Kidney (tissue), 14 donors: ENCODE results near the gene SGPL1. TPM values are rescaled to one million over a fixed set of nuclear protein-coding genes. Genes with fewer than 3 reads are reported as not detected.

Experiments used
- DNase-seq, 5 donors: peaks; one replicate each; pipeline ENCODE4 v3.0.0-alpha.2; 2013 to 2020
- FAIRE-seq: peaks from 2 replicates; lab custom pipeline; 2012; peaks lifted over from hg19 to GRCh38; lab: Jason Lieb, UNC
- H3K27ac ChIP-seq, 2 donors: one replicate each; pipeline ENCODE4 v1.7.0; 2013; ENCODE audit warnings: low read depth in 2 of 2, low read length in 2 of 2, inconsistent platforms in 1 of 2
- H3K27me3 ChIP-seq: one replicate; pipeline ENCODE4 v1.7.1; 2013; ENCODE audit warnings: low read length, inconsistent platforms; ENCODE audit not compliant: control insufficient read depth, insufficient read depth
- H3K36me3 ChIP-seq, 3 donors: one replicate each; pipeline versions ENCODE4 v1.7.0 to v1.7.1; 2013; ENCODE audit warnings: low read length in 3 of 3, control low read depth in 1 of 3, inconsistent platforms in 1 of 3; ENCODE audit not compliant: insufficient read depth in 3 of 3, control insufficient read depth in 2 of 3
- H3K4me1 ChIP-seq, 3 donors: one replicate each; pipeline versions ENCODE4 v1.7.0 to v1.7.1; 2013; ENCODE audit warnings: low read length in 3 of 3, inconsistent platforms in 1 of 3, low read depth in 1 of 3; ENCODE audit not compliant: control insufficient read depth in 2 of 3, insufficient read depth in 2 of 3
- H3K4me3 ChIP-seq, 3 donors: one replicate each; pipeline versions ENCODE4 v1.7.0 to v1.8.1; 2013; ENCODE audit warnings: low read length in 3 of 3, control low read depth in 1 of 3, inconsistent platforms in 1 of 3
- H3K9ac ChIP-seq, 3 donors: one replicate each; pipeline versions ENCODE4 v1.7.0 to v1.7.1; 2013; ENCODE audit warnings: low read length in 3 of 3, control low read depth in 1 of 3, inconsistent platforms in 1 of 3
- H3K9me3 ChIP-seq, 3 donors: one replicate each; pipeline versions ENCODE4 v1.7.0 to v1.7.1; 2013; ENCODE audit warnings: low read length in 3 of 3, control low read depth in 1 of 3, inconsistent platforms in 1 of 3; ENCODE audit not compliant: control insufficient read depth in 2 of 3, insufficient read depth in 1 of 3
- intact Hi-C: fragments of 100-400 bp; cut with DNase I; formaldehyde crosslinking; loops from one replicate; pipeline ENCODE4 v1.11.1; 2022
- polyA plus RNA-seq: library from polyadenylated mRNA; stranded (reverse); fragments of 350-450 nt; fragmentation: Illumina TruSeq; extraction: RNeasy Lipid Tissue Mini Kit (QIAGEN cat#74804); gene quantifications from one replicate; pipeline ENCODE4 v1.2.3, GENCODE V29; 2014; ENCODE audit warnings: low read depth, low replicate concordance; ENCODE audit not compliant: insufficient read depth
- total RNA-seq: library from RNA; stranded (reverse); fragmentation: NEBNext Ultra II Directional; extraction: Animal tissue kit (Norgen Biotek cat#: 25700); gene quantifications from one replicate; pipeline ENCODE4 v1.2.1, GENCODE V29; 2021
- TF ChIP-seq, protein P1 (sequence below): IDR thresholded peaks from 3 replicates; pipeline ENCODE4 v1.5.1; 2012; ENCODE audit warnings: mild to moderate bottlenecking, moderate library complexity, borderline replicate concordance; ENCODE audit not compliant: insufficient read depth; ENCODE audit errors: extremely low read depth
- donor health status: control.
- donor health status: control.
- donor health status: control.
- donor health status: control.
- donor health status: control.
- donor health status: DM: yes; HTN: yes; CAD: no.
- donor health status: Normal renal cell carcinoma (clear cell type).

The SGPL1 gene
- total and polyA plus RNA-seq, 2 donors from 2014 or later: 13.5 to 105 TPM

DNA sequence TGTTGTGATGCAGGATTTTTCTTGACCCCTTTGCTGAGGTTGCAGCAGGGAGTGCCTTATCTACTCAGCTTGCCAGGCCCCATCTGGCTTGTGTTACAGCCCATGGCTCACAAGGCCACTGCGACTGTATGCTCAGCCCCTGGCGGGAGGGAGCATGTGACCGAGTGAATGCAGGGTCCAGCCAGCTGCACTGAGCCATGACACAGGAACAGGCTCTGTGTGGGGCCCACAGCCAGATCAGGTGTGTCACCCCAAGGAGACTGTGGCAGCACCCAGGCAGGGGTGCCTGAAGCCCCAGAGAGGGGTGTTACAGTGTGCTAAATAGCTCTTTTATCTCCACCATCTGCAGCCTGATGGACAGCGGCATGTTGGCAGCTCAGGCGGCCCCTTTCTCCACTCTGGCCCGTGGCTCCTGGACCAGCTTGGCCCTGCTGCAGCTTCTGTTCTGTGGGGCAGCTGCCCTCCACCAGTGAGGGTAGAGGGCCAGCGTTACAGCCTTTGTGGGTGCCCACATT lies 75.2 kb downstream of the SGPL1 start:
- TF ChIP-seq, protein P1, sequence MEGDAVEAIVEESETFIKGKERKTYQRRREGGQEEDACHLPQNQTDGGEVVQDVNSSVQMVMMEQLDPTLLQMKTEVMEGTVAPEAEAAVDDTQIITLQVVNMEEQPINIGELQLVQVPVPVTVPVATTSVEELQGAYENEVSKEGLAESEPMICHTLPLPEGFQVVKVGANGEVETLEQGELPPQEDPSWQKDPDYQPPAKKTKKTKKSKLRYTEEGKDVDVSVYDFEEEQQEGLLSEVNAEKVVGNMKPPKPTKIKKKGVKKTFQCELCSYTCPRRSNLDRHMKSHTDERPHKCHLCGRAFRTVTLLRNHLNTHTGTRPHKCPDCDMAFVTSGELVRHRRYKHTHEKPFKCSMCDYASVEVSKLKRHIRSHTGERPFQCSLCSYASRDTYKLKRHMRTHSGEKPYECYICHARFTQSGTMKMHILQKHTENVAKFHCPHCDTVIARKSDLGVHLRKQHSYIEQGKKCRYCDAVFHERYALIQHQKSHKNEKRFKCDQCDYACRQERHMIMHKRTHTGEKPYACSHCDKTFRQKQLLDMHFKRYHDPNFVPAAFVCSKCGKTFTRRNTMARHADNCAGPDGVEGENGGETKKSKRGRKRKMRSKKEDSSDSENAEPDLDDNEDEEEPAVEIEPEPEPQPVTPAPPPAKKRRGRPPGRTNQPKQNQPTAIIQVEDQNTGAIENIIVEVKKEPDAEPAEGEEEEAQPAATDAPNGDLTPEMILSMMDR: no peak
- Histone ChIP-seq H3K27ac (peak overlapping the region in 1 of 2 donors; percentile 4), H3K36me3 (no peaks in the 10 kb centered on the region), H3K9me3 (no peaks in the 10 kb centered on the region), H3K4me1 (peaks cover 3 to 18% (median 17%) of the 10 kb centered on the region in 3 donors), H3K9ac (no peak overlapping the region), H3K27me3 (no peaks in the 10 kb centered on the region), H3K4me3 (no peak overlapping the region)
- no peak for FAIRE-seq
- peak; percentile 76 to 86 (median 85) for DNase-seq
- intact Hi-C loops: no loop called here

DNA sequence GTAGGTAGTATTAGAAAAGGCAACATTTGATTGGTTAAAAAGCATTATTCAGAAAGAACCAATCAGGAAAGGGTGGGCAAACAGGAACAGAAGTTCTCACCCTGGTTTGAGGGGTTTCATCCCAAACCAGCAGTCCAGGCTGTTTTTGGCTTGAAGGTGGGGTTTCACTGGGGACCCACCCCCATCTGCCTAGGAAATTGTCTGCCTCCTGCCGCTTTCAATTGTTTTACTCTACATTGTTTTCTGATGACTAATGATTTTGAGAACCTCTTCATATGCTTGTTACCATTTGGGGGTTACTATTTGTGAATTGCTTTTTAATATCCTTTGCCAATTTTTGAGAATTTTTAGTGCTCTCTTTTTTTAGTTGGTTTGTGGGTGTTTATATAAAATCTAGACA lies 75.9 kb downstream of the SGPL1 start:
- Histone ChIP-seq H3K4me3 (no peak overlapping the region), H3K27me3 (no peaks in the 10 kb centered on the region), H3K27ac (no peak overlapping the region), H3K4me1 (peaks cover 3 to 12% (median 11%) of the 10 kb centered on the region in 3 donors), H3K9me3 (no peaks in the 10 kb centered on the region), H3K36me3 (no peaks in the 10 kb centered on the region), H3K9ac (no peak overlapping the region)
- no peak for DNase-seq
- FAIRE-seq: no peak
- intact Hi-C loops: no loop called here
- TF ChIP-seq, protein P1: no peak

DNA sequence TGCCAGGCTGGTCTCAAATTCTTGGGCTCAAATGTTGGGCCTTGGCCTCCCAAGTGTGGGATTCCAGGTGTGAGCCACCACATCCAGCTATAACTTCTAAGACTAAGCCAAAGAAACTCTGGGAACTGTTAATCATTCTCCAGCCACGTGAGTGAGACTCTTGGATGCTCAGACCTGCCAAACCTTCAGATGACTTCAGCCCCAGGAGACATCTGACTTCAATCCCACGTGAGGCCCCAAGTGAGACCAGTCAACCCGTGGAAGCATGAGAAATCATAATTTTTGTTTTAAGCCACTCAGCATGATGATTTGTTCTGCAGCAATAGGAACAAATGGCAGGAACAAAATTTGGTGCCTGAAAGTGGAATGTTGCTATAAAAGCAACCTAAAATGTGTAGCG lies 76.9 kb downstream of the SGPL1 start:
- H3K27ac ChIP-seq: no peak overlapping the region
- FAIRE-seq: no peak
- TF ChIP-seq, protein P1: no peak

More for the DNA sequence above, 76.9 kb downstream of the SGPL1 start:
- Histone ChIP-seq H3K4me3 (no peak overlapping the region), H3K36me3 (no peaks in the 10 kb centered on the region), H3K4me1 (peaks cover 3 to 11% (median 3%) of the 10 kb centered on the region in 3 donors), H3K9me3 (no peaks in the 10 kb centered on the region), H3K9ac (no peak overlapping the region), H3K27me3 (no peaks in the 10 kb centered on the region)
- no peak for DNase-seq
- intact Hi-C loops: no loop called here
